ENCODE measurements around the gene MED17. TPM values are rescaled to one million over a fixed set of nuclear protein-coding genes. Genes with fewer than 3 reads are reported as not detected.

Gene MED17
- total and polyA plus RNA-seq, 2 experiments from 2014 or later = 28.7 to 39.2 TPM

DNA sequence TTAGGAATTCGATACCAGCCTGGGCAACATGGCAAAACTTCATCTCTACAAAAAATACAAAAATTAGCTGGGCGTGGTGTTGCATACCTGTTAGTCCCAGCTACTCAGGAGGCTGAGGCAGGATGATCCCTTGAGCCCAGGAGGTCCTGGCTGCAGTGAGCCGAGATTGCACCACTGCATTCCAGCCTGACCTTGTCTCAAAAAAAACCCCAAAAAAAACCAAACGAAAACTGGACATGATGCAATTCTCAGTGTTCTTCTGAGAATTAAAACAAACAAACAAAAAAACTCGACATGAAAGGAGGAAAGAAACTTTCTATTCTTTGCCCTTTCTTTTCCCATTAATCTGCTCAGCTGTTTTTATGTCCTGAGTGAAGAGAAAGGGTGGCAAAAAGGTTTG is 7.4 kb downstream of the MED17 start:
- H3K27me3 ChIP-seq = no peaks in the 10 kb centered on the region
- H3K4me3 ChIP-seq = no peak overlapping the region
- no peaks in the 10 kb centered on the region for H3K9me3 ChIP-seq (ENCODE audit: low read depth)
- H3K36me3 ChIP-seq = peaks cover 80% of the 10 kb centered on the region
- no peak for TF ChIP-seq CTCF (IDR thresholded peaks at IDR 0.05; ENCODE audit: low read depth, low read length)
- DNase-seq (ENCODE audit: low read depth in 1 of 2, low spot score in 1 of 2) = peak in 1 of 2 donors; percentile 47
- peaks cover 2% of the 10 kb centered on the region for H3K4me1 ChIP-seq (ENCODE audit: low read depth)
- no peak overlapping the region for H3K27ac ChIP-seq

GRCh38 chr11:93796441-93797231 is 12.6 kb downstream of the MED17 start:
- no peak for DNase-seq (ENCODE audit: low read depth in 1 of 2, low spot score in 1 of 2)
- no peak overlapping the region for H3K4me3 ChIP-seq
- H3K9me3 ChIP-seq (ENCODE audit: low read depth) = no peaks in the 10 kb centered on the region
- no peaks in the 10 kb centered on the region for H3K27me3 ChIP-seq
- peaks cover 75% of the 10 kb centered on the region for H3K36me3 ChIP-seq
- no peaks in the 10 kb centered on the region for H3K4me1 ChIP-seq (ENCODE audit: low read depth)
- H3K27ac ChIP-seq = no peak overlapping the region
- TF ChIP-seq CTCF (IDR thresholded peaks at IDR 0.05; ENCODE audit: low read depth, low read length) = no peak

DNA sequence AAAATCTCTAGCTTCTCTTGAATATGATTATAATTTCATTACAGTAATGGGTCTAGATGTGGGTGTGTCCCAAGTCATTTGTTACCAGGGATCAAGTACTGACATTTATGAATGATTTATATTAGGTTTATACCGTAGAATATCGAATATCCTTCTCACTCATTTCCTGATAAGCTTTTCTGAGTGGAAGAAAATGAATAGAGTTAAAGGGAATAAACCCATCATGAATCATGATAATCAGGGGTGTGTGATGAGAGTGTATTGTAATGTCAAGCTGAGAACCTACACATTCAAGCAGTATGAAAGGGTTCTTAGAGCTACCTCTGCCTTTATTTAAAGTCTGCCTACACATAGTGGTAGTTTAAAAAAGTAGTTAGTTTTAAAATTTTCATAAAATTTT is 17.3 kb downstream of the MED17 start:
- Histone ChIP-seq H3K4me3 (no peak overlapping the region), H3K36me3 (peaks cover 63% of the 10 kb centered on the region), H3K27ac (no peak overlapping the region), H3K27me3 (no peaks in the 10 kb centered on the region), H3K4me1 (ENCODE audit: low read depth) (no peaks in the 10 kb centered on the region), H3K9me3 (ENCODE audit: low read depth) (no peaks in the 10 kb centered on the region)
- no peak for TF ChIP-seq CTCF (IDR thresholded peaks at IDR 0.05; ENCODE audit: low read depth, low read length)
- DNase-seq (ENCODE audit: low read depth in 1 of 2, low spot score in 1 of 2) = no peak

DNA sequence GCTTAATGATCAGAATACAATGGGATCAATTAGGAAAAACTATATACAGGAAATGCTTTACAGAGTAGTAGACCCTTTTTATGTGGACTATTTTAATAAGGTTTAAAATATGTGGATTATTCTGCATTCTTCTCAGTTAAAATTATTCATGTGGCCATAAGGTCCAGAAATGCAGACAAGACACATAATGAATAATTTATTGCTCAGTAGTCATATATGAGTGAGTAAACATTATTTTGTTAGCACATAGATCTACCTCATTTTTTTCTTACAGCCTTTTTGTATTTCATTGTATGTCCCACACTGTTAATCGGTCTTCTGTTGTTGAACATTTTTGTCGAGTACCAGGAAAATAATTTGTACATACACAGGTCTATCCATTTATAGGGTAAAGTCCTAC is 20.8 kb downstream of the MED17 start:
- Histone ChIP-seq H3K27me3 (no peaks in the 10 kb centered on the region), H3K36me3 (peaks cover 63% of the 10 kb centered on the region), H3K4me1 (ENCODE audit: low read depth) (no peaks in the 10 kb centered on the region), H3K27ac (no peak overlapping the region), H3K4me3 (no peak overlapping the region), H3K9me3 (ENCODE audit: low read depth) (no peaks in the 10 kb centered on the region)
- no peak for DNase-seq (ENCODE audit: low read depth in 1 of 2, low spot score in 1 of 2)
- no peak for TF ChIP-seq CTCF (IDR thresholded peaks at IDR 0.05; ENCODE audit: low read depth, low read length)

DNA sequence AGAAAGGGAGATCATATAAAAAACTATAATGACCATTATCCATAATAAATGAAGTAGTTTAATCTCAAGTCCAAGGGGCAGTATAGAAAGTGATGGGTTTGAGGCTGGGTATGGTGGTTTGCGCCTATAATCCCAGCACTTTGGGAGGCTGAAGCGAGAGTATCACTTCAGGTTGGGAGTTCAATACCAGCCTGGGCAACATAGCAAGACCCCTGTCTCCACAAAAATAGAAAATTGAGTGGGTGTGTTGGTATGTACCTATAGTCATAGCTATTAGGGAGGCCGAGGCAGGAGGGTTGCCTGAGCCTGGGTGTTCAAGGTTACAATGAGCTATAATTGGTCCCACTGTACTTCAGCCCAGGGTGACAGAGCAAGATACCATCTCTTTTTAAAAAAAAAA is 23.9 kb downstream of the MED17 start:
- no peaks in the 10 kb centered on the region for H3K27me3 ChIP-seq
- H3K36me3 ChIP-seq = peaks cover 77% of the 10 kb centered on the region
- H3K27ac ChIP-seq = no peak overlapping the region
- DNase-seq (ENCODE audit: low read depth in 1 of 2, low spot score in 1 of 2) = no peak
- TF ChIP-seq CTCF (IDR thresholded peaks at IDR 0.05; ENCODE audit: low read depth, low read length) = no peak
- H3K4me3 ChIP-seq = no peak overlapping the region
- no peaks in the 10 kb centered on the region for H3K9me3 ChIP-seq (ENCODE audit: low read depth)
- no peaks in the 10 kb centered on the region for H3K4me1 ChIP-seq (ENCODE audit: low read depth)
